NB4 (cell line): ENCODE measurements around the gene EFNB3.

Experiments
- DNase-seq: peaks from one replicate; pipeline ENCODE4 v3.0.0; 2010; ENCODE audit warnings: low read depth
- H3K4me3 ChIP-seq: one replicate; pipeline ENCODE4 v1.5.1; 2011; ENCODE audit warnings: mild to moderate bottlenecking, low read depth, low read length, moderate library complexity
- MYC ChIP-seq: IDR thresholded peaks from 2 replicates; pipeline ENCODE4 v1.6.1; 2011; ENCODE audit warnings: low read depth, low read length
- POLR2A ChIP-seq: IDR thresholded peaks from 2 replicates; pipeline ENCODE4 v1.6.1; 2011; ENCODE audit warnings: mild to moderate bottlenecking; ENCODE audit not compliant: insufficient read length; ENCODE audit errors: extremely low read depth
- TF ChIP-seq, protein P1 (sequence below): IDR thresholded peaks from 2 replicates; pipeline ENCODE4 v1.6.1; 2011; ENCODE audit warnings: low read depth, low read length
- TF ChIP-seq, protein P2 (sequence below): IDR thresholded peaks from one replicate; pipeline ENCODE4 v1.5.1; 2012; ENCODE audit warnings: low read depth, low read length

The EFNB3 gene

DNA sequence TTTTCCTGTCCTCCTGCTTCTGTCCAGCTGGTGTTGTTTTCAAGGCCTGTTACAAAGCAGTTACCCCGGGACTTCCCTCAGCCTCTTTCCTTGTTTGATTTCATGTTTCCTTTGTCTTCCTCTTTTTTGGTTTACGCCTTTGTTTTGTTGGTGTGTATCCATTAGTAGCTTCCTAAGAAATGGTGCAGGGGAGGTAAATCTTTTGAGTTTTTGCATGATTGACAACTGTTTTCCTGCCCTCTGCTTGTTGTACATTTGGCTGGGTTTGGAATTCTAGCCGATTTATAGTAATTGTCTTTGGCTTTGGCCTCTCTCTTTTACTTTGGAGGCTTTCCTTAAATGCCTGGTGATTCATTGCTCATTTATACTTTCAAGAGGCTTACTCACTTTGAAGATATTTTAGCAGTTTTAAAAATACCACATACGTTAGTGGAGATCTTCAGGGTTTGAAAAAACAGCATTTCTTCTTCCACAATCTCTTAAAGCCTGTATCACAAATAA lies 45.4 kb downstream of the EFNB3 start:
- no peak overlapping the region for H3K4me3 ChIP-seq
- TF ChIP-seq, protein P1, sequence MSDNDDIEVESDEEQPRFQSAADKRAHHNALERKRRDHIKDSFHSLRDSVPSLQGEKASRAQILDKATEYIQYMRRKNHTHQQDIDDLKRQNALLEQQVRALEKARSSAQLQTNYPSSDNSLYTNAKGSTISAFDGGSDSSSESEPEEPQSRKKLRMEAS, result no peak
- TF ChIP-seq POLR2A (no peak), MYC (no peak)
- TF ChIP-seq, protein P2, sequence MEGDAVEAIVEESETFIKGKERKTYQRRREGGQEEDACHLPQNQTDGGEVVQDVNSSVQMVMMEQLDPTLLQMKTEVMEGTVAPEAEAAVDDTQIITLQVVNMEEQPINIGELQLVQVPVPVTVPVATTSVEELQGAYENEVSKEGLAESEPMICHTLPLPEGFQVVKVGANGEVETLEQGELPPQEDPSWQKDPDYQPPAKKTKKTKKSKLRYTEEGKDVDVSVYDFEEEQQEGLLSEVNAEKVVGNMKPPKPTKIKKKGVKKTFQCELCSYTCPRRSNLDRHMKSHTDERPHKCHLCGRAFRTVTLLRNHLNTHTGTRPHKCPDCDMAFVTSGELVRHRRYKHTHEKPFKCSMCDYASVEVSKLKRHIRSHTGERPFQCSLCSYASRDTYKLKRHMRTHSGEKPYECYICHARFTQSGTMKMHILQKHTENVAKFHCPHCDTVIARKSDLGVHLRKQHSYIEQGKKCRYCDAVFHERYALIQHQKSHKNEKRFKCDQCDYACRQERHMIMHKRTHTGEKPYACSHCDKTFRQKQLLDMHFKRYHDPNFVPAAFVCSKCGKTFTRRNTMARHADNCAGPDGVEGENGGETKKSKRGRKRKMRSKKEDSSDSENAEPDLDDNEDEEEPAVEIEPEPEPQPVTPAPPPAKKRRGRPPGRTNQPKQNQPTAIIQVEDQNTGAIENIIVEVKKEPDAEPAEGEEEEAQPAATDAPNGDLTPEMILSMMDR, result no peak
- no peak for DNase-seq

- H3K4me3 ChIP-seq, result no peak overlapping the region
- TF ChIP-seq MYC, result no peak
- no peak for TF ChIP-seq POLR2A
- TF ChIP-seq, protein P2, result no peak
- TF ChIP-seq, protein P1, result no peak
- no peak for DNase-seq
Observed at GRCh38 chr17:7754656-7755055, 49.7 kb downstream of the EFNB3 start.

- no peak for DNase-seq
- no peak for TF ChIP-seq POLR2A
- TF ChIP-seq, protein P1, result no peak
- H3K4me3 ChIP-seq, result no peak overlapping the region
Observed at GRCh38 chr17:7755095-7755890, 50.3 kb downstream of the EFNB3 start.

GRCh38 chr17:7756968-7757367 lies 52.0 kb downstream of the EFNB3 start:
- H3K4me3 ChIP-seq, result no peak overlapping the region
- TF ChIP-seq, protein P1, result no peak
- TF ChIP-seq MYC, result no peak
- no peak for TF ChIP-seq POLR2A
- TF ChIP-seq, protein P2, result no peak

More at GRCh38 chr17:7756968-7757367, 52.0 kb downstream of the EFNB3 start:
- no peak for DNase-seq
